Measurements from ENCODE around the gene HMHB1. TPM values are rescaled to one million over a fixed set of nuclear protein-coding genes. Genes with fewer than 3 reads are reported as not detected.

The HMHB1 gene
- polyA plus RNA-seq, 1 donor (not counting 4 experiments of a cell fraction or from before 2014, with no cell fraction given), result not detected

DNA sequence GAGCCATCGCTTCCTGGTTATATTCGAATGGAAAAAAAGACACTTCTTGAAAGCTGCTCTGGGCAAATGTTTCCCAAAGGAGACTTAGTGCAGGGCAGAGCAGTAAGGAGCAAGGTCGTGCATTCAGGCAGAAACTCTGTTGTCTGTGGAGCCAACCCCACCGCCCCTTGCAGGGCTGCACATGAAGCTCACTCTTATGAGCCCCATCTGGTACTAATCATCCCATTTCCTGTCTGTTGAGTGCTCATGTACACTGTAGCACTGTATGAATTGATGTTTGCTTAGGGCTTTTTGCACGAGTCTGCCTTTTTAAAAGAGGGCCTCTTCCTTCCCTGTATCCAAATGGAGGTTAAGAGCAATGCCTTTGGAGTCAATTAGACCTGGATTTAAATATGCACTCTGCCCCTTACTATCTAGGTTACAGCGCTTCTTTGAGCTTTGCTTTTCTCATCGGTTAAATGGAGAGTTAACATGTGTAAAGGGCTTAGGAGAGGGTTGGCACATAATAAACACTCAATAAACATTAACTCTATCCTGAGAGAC, 25.4 kb downstream of the HMHB1 start:
- H3K27me3 ChIP-seq (ENCODE audit: control insufficient read depth, extremely low read depth, insufficient read depth, low read length), result no peaks in the 10 kb centered on the region
- TF ChIP-seq, protein P1, sequence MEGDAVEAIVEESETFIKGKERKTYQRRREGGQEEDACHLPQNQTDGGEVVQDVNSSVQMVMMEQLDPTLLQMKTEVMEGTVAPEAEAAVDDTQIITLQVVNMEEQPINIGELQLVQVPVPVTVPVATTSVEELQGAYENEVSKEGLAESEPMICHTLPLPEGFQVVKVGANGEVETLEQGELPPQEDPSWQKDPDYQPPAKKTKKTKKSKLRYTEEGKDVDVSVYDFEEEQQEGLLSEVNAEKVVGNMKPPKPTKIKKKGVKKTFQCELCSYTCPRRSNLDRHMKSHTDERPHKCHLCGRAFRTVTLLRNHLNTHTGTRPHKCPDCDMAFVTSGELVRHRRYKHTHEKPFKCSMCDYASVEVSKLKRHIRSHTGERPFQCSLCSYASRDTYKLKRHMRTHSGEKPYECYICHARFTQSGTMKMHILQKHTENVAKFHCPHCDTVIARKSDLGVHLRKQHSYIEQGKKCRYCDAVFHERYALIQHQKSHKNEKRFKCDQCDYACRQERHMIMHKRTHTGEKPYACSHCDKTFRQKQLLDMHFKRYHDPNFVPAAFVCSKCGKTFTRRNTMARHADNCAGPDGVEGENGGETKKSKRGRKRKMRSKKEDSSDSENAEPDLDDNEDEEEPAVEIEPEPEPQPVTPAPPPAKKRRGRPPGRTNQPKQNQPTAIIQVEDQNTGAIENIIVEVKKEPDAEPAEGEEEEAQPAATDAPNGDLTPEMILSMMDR (optimal IDR thresholded peaks at IDR 0.05 in 1 of 3, IDR thresholded peaks at IDR 0.05 in 1 of 3, conservative IDR thresholded peaks at IDR 0.05 in 1 of 3; ENCODE audit: extremely low read depth in 1 of 3, insufficient read depth in 2 of 3, low read length in 3 of 3), result no peak
- no peak for TF ChIP-seq EZH2 (IDR thresholded peaks at IDR 0.05; ENCODE audit: low read length)
- FAIRE-seq (no peak), DNase-seq (ENCODE audit: low read depth, low spot score) (no peak)
- H3K9ac ChIP-seq (ENCODE audit: control insufficient read depth, extremely low read depth, insufficient read depth, low read length), result no peak overlapping the region
- H3K4me1 ChIP-seq (ENCODE audit: control insufficient read depth, extremely low read depth, insufficient read depth, low read length), result no peaks in the 10 kb centered on the region
- no peaks in the 10 kb centered on the region for H3K36me3 ChIP-seq (ENCODE audit: control insufficient read depth in 2 of 2, extremely low read depth in 1 of 2, insufficient read depth in 2 of 2, low read length in 2 of 2)
- H3K9me1 ChIP-seq (ENCODE audit: control insufficient read depth, extremely low read depth, insufficient read depth, low read length), result no peaks in the 10 kb centered on the region
- no peaks in the 10 kb centered on the region for H3K79me2 ChIP-seq (ENCODE audit: control insufficient read depth, insufficient read depth, low read length)
- dilution Hi-C loops (cut with MboI; ENCODE audit: extremely low pct_ligation_motif_present, low sequenced_read_pairs), result loop anchor here (25.0 kb wide), 1 partner anchor 100 kb away; no protein-coding TSS in a partner anchor
- no peak overlapping the region for H3K4me2 ChIP-seq (ENCODE audit: control insufficient read depth, extremely low read depth, insufficient read depth, low read depth, low read length)
- no peaks in the 10 kb centered on the region for H4K20me1 ChIP-seq (ENCODE audit: control insufficient read depth, extremely low read depth, insufficient read depth, low read length)
- no peak overlapping the region for H3K4me3 ChIP-seq (ENCODE audit: control insufficient read depth in 2 of 3, extremely low read depth in 1 of 3, insufficient read depth in 2 of 3, low read depth in 1 of 3, low read length in 3 of 3)
- H3K27ac ChIP-seq (ENCODE audit: control insufficient read depth, insufficient read depth, low read length), result no peak overlapping the region
- no peaks in the 10 kb centered on the region for H3K9me3 ChIP-seq (ENCODE audit: control insufficient read depth, low read depth, low read length)
- H2AFZ ChIP-seq (ENCODE audit: control insufficient read depth, low read length), result no peak overlapping the region

DNA sequence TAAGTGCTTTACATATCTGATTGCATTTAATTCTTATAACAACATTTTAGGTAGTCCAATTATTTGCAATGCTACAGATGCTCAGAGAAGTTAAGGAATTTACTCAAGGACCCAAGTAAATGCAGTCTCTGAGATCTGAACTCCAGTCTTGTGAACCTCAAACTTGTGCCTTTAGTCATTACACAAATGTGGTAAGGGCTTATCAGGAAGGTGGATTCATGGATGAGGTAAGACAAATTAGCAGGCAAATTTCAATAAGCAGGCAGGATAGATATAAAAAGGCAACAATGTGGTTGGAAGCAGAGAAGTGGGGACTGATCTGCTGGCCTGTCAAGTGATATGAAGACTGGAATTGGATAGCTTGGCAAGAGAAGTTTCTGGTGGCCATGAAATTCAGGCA, 29.5 kb downstream of the HMHB1 start:
- dilution Hi-C loops (cut with MboI; ENCODE audit: extremely low pct_ligation_motif_present, low sequenced_read_pairs), result loop anchor here (25.0 kb wide), 1 partner anchor 96 kb away; no protein-coding TSS in a partner anchor
- Histone ChIP-seq H3K4me3 (ENCODE audit: control insufficient read depth in 2 of 3, extremely low read depth in 1 of 3, insufficient read depth in 2 of 3, low read depth in 1 of 3, low read length in 3 of 3) (no peak overlapping the region), H3K79me2 (ENCODE audit: control insufficient read depth, insufficient read depth, low read length) (no peaks in the 10 kb centered on the region), H3K27me3 (ENCODE audit: control insufficient read depth, extremely low read depth, insufficient read depth, low read length) (no peaks in the 10 kb centered on the region), H3K36me3 (ENCODE audit: control insufficient read depth in 2 of 2, extremely low read depth in 1 of 2, insufficient read depth in 2 of 2, low read length in 2 of 2) (no peaks in the 10 kb centered on the region), H3K9me1 (ENCODE audit: control insufficient read depth, extremely low read depth, insufficient read depth, low read length) (no peaks in the 10 kb centered on the region), H2AFZ (ENCODE audit: control insufficient read depth, low read length) (no peak overlapping the region), H3K9me3 (ENCODE audit: control insufficient read depth, low read depth, low read length) (no peaks in the 10 kb centered on the region), H4K20me1 (ENCODE audit: control insufficient read depth, extremely low read depth, insufficient read depth, low read length) (no peaks in the 10 kb centered on the region), H3K9ac (ENCODE audit: control insufficient read depth, extremely low read depth, insufficient read depth, low read length) (no peak overlapping the region), H3K27ac (ENCODE audit: control insufficient read depth, insufficient read depth, low read length) (no peak overlapping the region), H3K4me2 (ENCODE audit: control insufficient read depth, extremely low read depth, insufficient read depth, low read depth, low read length) (no peak overlapping the region), H3K4me1 (ENCODE audit: control insufficient read depth, extremely low read depth, insufficient read depth, low read length) (no peaks in the 10 kb centered on the region)
- no peak for FAIRE-seq
- TF ChIP-seq, protein P1 (optimal IDR thresholded peaks at IDR 0.05 in 1 of 3, IDR thresholded peaks at IDR 0.05 in 1 of 3, conservative IDR thresholded peaks at IDR 0.05 in 1 of 3; ENCODE audit: extremely low read depth in 1 of 3, insufficient read depth in 2 of 3, low read length in 3 of 3), result no peak
- TF ChIP-seq EZH2 (IDR thresholded peaks at IDR 0.05; ENCODE audit: low read length), result no peak
- no peak for DNase-seq (ENCODE audit: low read depth, low spot score)

Data from keratinocyte (primary cell).